Thoracic aorta (tissue), 2 donors: ENCODE data around the gene SQOR. TPM values are rescaled to one million over a fixed set of nuclear protein-coding genes. Genes with fewer than 3 reads are reported as not detected.

Experiments used
- ATAC-seq: fragments of 150-250 bp; one replicate; pipeline ENCODE4 v1.8.0; 2017; ENCODE audit warnings: low read depth; ENCODE audit not compliant: insufficient number of reproducible peaks, low FRiP score
- DNase-seq: peaks from one replicate; pipeline ENCODE4 v3.0.0-alpha.2; 2020; ENCODE audit warnings: low spot score
- H3K27ac ChIP-seq, 2 donors: fragments of 200-600 bp; sonication (generic); 1 replicate in 1 of 2; 2 replicates in 1 of 2; pipeline ENCODE4 v1.5.1; 2016; ENCODE audit warnings: mild to moderate bottlenecking in 2 of 2, moderate library complexity in 2 of 2
- H3K27me3 ChIP-seq: fragments of 200-600 bp; sonication (generic); replicated peaks from 2 replicates; pipeline ENCODE4 v1.6.0; 2016; ENCODE audit warnings: mild to moderate bottlenecking; ENCODE audit not compliant: insufficient read depth
- H3K36me3 ChIP-seq: fragments of 200-600 bp; sonication (generic); one replicate; pipeline ENCODE4 v1.5.1; 2016
- H3K4me1 ChIP-seq, 2 donors: fragments of 200-600 bp; sonication (generic); 1 replicate in 1 of 2; 2 replicates in 1 of 2; pipeline versions ENCODE4 v1.5.1 to v1.6.0; 2016; ENCODE audit warnings: low read depth in 2 of 2, mild to moderate bottlenecking in 1 of 2; ENCODE audit not compliant: control insufficient read depth in 1 of 2
- H3K4me3 ChIP-seq: fragments of 200-600 bp; sonication (generic); 2 replicates; pipeline ENCODE4 v1.5.1; 2016; ENCODE audit warnings: mild to moderate bottlenecking
- H3K9me3 ChIP-seq: fragments of 200-600 bp; sonication (generic); 2 replicates; pipeline ENCODE4 v1.5.1; 2016
- CTCF ChIP-seq: fragments of 200-600 bp; sonication (generic); IDR thresholded peaks from one replicate; pipeline ENCODE4 v1.5.1; 2019; ENCODE audit warnings: antibody characterized with exemption
- total RNA-seq, 2 donors: library from RNA; depleted of rRNA; stranded (reverse); fragments of >200 nt; gene quantifications; one replicate each; pipeline versions ENCODE4 v1.1.0 to v1.2.3, GENCODE V29; 2016

Gene SQOR
- total RNA-seq, 2 donors from 2014 or later = 57.0 to 65.1 TPM

- no peaks in the 10 kb centered on the region for H3K27me3 ChIP-seq
- H3K9me3 ChIP-seq = no peaks in the 10 kb centered on the region
- ATAC-seq (no peak), DNase-seq (no peak)
- no peak for TF ChIP-seq CTCF
- H3K36me3 ChIP-seq = no peaks in the 10 kb centered on the region
- no peak overlapping the region for H3K27ac ChIP-seq
- peaks cover 0 to under 1% of the 10 kb centered on the region in 2 donors for H3K4me1 ChIP-seq
- no peak overlapping the region for H3K4me3 ChIP-seq
Observed at GRCh38 chr15:45720183-45720582, 85.4 kb downstream of the SQOR start.

GRCh38 chr15:45728641-45729040 is 93.8 kb downstream of the SQOR start:
- Histone ChIP-seq H3K9me3 (no peaks in the 10 kb centered on the region), H3K4me3 (no peak overlapping the region), H3K27me3 (no peaks in the 10 kb centered on the region), H3K36me3 (no peaks in the 10 kb centered on the region), H3K4me1 (peaks cover 4 to 15% of the 10 kb centered on the region in 2 donors), H3K27ac (no peak overlapping the region)
- no peak for TF ChIP-seq CTCF
- no peak for ATAC-seq
- no peak for DNase-seq

GRCh38 chr15:45729141-45729540 is 94.3 kb downstream of the SQOR start:
- no peaks in the 10 kb centered on the region for H3K27me3 ChIP-seq
- H3K4me3 ChIP-seq = no peak overlapping the region
- H3K27ac ChIP-seq = no peak overlapping the region
- ATAC-seq (no peak), DNase-seq (no peak)
- no peak for TF ChIP-seq CTCF
- H3K9me3 ChIP-seq = no peaks in the 10 kb centered on the region
- H3K36me3 ChIP-seq = no peaks in the 10 kb centered on the region
- H3K4me1 ChIP-seq = peaks cover 4 to 15% of the 10 kb centered on the region in 2 donors

- peaks cover 4 to 15% of the 10 kb centered on the region in 2 donors for H3K4me1 ChIP-seq
- H3K9me3 ChIP-seq = no peaks in the 10 kb centered on the region
- TF ChIP-seq CTCF = no peak
- no peaks in the 10 kb centered on the region for H3K27me3 ChIP-seq
- no peak overlapping the region for H3K27ac ChIP-seq
- ATAC-seq = no peak
- DNase-seq = no peak
- no peaks in the 10 kb centered on the region for H3K36me3 ChIP-seq
- no peak overlapping the region for H3K4me3 ChIP-seq
Observed at GRCh38 chr15:45731343-45731742, 96.5 kb downstream of the SQOR start.

GRCh38 chr15:45732662-45733061 is 97.8 kb downstream of the SQOR start:
- DNase-seq (no peak), ATAC-seq (no peak)
- TF ChIP-seq CTCF = no peak
- H3K27ac ChIP-seq = no peak overlapping the region
- H3K36me3 ChIP-seq = no peaks in the 10 kb centered on the region
- no peaks in the 10 kb centered on the region for H3K9me3 ChIP-seq
- peaks cover 4 to 15% of the 10 kb centered on the region in 2 donors for H3K4me1 ChIP-seq
- H3K4me3 ChIP-seq = peak overlapping the region; percentile 46
- H3K27me3 ChIP-seq = no peaks in the 10 kb centered on the region
